IMR-90 (cell line): ENCODE results near the gene DSG3. TPM values are rescaled to one million over a fixed set of nuclear protein-coding genes. Genes with fewer than 3 reads are reported as not detected.

ENCODE experiments used
- ATAC-seq: fragments of 200-7000 bp; cut with Tn5 transposase; 2 replicates; pipeline ENCODE4 v1.9.1; 2020; ENCODE audit warnings: low read depth, mild to moderate bottlenecking, moderate library complexity
- BruUV-seq: library from RNA; stranded (reverse); fragments of 400-500 nt; replicated peaks from 2 replicates; lab custom pipeline; 2021; lab: Mats Ljungman, UMichigan
- CTCF ChIA-PET: fragments of 300-600 bp; formaldehyde crosslinking; extraction: SDS; loops from one replicate; lab custom pipeline; 2021; ENCODE audit warnings: antibody characterized with exemption; lab: Yijun Ruan, JAX
- POLR2A ChIA-PET: fragments of 300-600 bp; sonication (Branson Sonifier 250); formaldehyde crosslinking; loops from one replicate; lab custom pipeline; 2022; ENCODE audit warnings: antibody characterized with exemption; ENCODE audit not compliant: unreplicated experiment; lab: Charles Lee
- DNase-seq: peaks from one replicate; pipeline ENCODE4 v3.0.0; 2013
- H2AFZ ChIP-seq: replicated peaks from 2 replicates; pipeline ENCODE3; 2013; ENCODE audit warnings: low read length, mild to moderate bottlenecking; ENCODE audit not compliant: poor library complexity
- H2AK5ac ChIP-seq: 2 replicates; pipeline ENCODE4 v1.6.1; 2013; ENCODE audit warnings: low read depth, low read length, inconsistent platforms
- H2AK9ac ChIP-seq: replicated peaks from 2 replicates; pipeline ENCODE3; 2013; ENCODE audit warnings: mild to moderate bottlenecking, low read depth, low read length, moderate library complexity; ENCODE audit not compliant: poor library complexity
- H2BK120ac ChIP-seq: 2 replicates; pipeline ENCODE4 v1.6.1; 2013; ENCODE audit warnings: low read depth, low read length, inconsistent platforms
- H2BK15ac ChIP-seq: 3 replicates; pipeline ENCODE4 v1.6.1; 2013; ENCODE audit warnings: low read depth, low read length, inconsistent platforms
- H2BK20ac ChIP-seq: 2 replicates; pipeline ENCODE4 v1.6.1; 2013; ENCODE audit warnings: low read depth, mild to moderate bottlenecking, inconsistent platforms, low read length, moderate library complexity
- H2BK5ac ChIP-seq: 2 replicates; pipeline ENCODE4 v1.6.1; 2013; ENCODE audit warnings: mild to moderate bottlenecking, low read depth, low read length, inconsistent platforms; ENCODE audit not compliant: poor library complexity, severe bottlenecking
- H3K14ac ChIP-seq: replicated peaks from 2 replicates; pipeline ENCODE4 v1.6.1; 2013; ENCODE audit warnings: low read depth, low read length, inconsistent platforms
- H3K18ac ChIP-seq: 2 replicates; pipeline ENCODE4 v1.6.1; 2013; ENCODE audit warnings: low read depth, low read length, control low read depth
- H3K23ac ChIP-seq: 2 replicates; pipeline ENCODE4 v1.6.1; 2013; ENCODE audit warnings: low read depth, low read length, inconsistent platforms
- H3K27ac ChIP-seq: 2 replicates; pipeline ENCODE4 v1.5.1; 2013; ENCODE audit warnings: mild to moderate bottlenecking, control low read depth, low read length; ENCODE audit not compliant: insufficient read depth
- H3K27me3 ChIP-seq: 2 replicates; pipeline ENCODE4 v1.6.1; 2013; ENCODE audit warnings: low read length; ENCODE audit not compliant: control insufficient read depth, insufficient read depth
- H3K36me3 ChIP-seq: 2 replicates; pipeline ENCODE4 v1.6.1; 2013; ENCODE audit warnings: low read length, mixed read lengths; ENCODE audit not compliant: control insufficient read depth, insufficient read depth
- H3K4ac ChIP-seq: 2 replicates; pipeline ENCODE4 v1.6.1; 2013; ENCODE audit warnings: low read depth, low read length, inconsistent platforms
- H3K4me1 ChIP-seq: 2 replicates; pipeline ENCODE4 v1.6.1; 2013; ENCODE audit warnings: low read length, mixed read lengths; ENCODE audit not compliant: control insufficient read depth, insufficient read depth
- H3K4me2 ChIP-seq: 2 replicates; pipeline ENCODE4 v1.6.1; 2013; ENCODE audit warnings: low read depth, mild to moderate bottlenecking, control low read depth, low read length, moderate library complexity
- H3K4me3 ChIP-seq: 2 replicates; pipeline ENCODE4 v1.5.1; 2013; ENCODE audit warnings: low read depth, mild to moderate bottlenecking, control low read depth, low read length, moderate library complexity; ENCODE audit not compliant: insufficient read depth
- H3K56ac ChIP-seq: 2 replicates; pipeline ENCODE4 v1.6.1; 2013; ENCODE audit warnings: low read length, inconsistent platforms; ENCODE audit not compliant: insufficient read depth; ENCODE audit errors: extremely low read depth
- H3K79me1 ChIP-seq, 2 experiments: 2 replicates each; pipeline ENCODE4 v1.6.1; 2013; ENCODE audit warnings: low read length in 2 of 2, inconsistent platforms in 1 of 2, low read depth in 1 of 2
- H3K9ac ChIP-seq: 2 replicates; pipeline ENCODE4 v1.6.1; 2013; ENCODE audit warnings: low read depth, low read length, control low read depth
- H3K9me1 ChIP-seq: 2 replicates; pipeline ENCODE4 v1.6.1; 2013; ENCODE audit warnings: low read length, inconsistent platforms; ENCODE audit not compliant: insufficient read depth
- H3K9me3 ChIP-seq: 2 replicates; pipeline ENCODE4 v1.6.1; 2013; ENCODE audit warnings: low read length; ENCODE audit not compliant: control insufficient read depth, insufficient read depth
- H4K20me1 ChIP-seq: 2 replicates; pipeline ENCODE4 v1.6.1; 2013; ENCODE audit warnings: low read length, inconsistent platforms; ENCODE audit not compliant: insufficient read depth
- H4K5ac ChIP-seq: 2 replicates; pipeline ENCODE4 v1.6.1; 2013; ENCODE audit warnings: mild to moderate bottlenecking, low read depth, low read length, control low read depth
- H4K8ac ChIP-seq, 2 experiments: 2 replicates each; pipeline ENCODE4 v1.6.1; 2013; ENCODE audit warnings: low read depth in 2 of 2, low read length in 2 of 2, control low read depth in 1 of 2, inconsistent platforms in 1 of 2
- H4K91ac ChIP-seq: 2 replicates; pipeline ENCODE4 v1.6.1; 2013; ENCODE audit warnings: low read depth, low read length, inconsistent platforms; ENCODE audit not compliant: insufficient read depth
- CEBPB ChIP-seq: IDR thresholded peaks from 2 replicates; pipeline ENCODE4 v1.6.1; 2012; ENCODE audit warnings: low read depth, low read length, improper control_type of control experiment
- MXI1 ChIP-seq: IDR thresholded peaks from 2 replicates; pipeline ENCODE4 v1.6.1; 2012; ENCODE audit warnings: low read depth, mild to moderate bottlenecking, low read length, moderate library complexity, borderline replicate concordance
- WGBS, 2 experiments: methylation state at CpG; one replicate each; pipeline versions ENCODE4 v1.1.5 to v1.1.7; 2013; ENCODE audit warnings: missing lambda C conversion rate in 2 of 2; ENCODE audit not compliant: insufficient read length in 1 of 2; ENCODE audit errors: extremely low coverage in 2 of 2; 5-methylcytosine and 5-hydroxymethylcytosine counted together
- dilution Hi-C: fragments of 300-500 bp; cut with HindIII; formaldehyde crosslinking; loops from one replicate; pipeline ENCODE4 v1.14.3; 2018; ENCODE audit warnings: low sequenced_read_pairs; ENCODE audit not compliant: unreplicated experiment
- in situ Hi-C: fragments of 300-500 bp; cut with MboI; formaldehyde crosslinking; loops from 3 replicates; pipeline ENCODE4 v1.14.3; 2019; ENCODE audit warnings: low sequenced_read_pairs, inconsistent platforms, mixed read lengths
- intact Hi-C: fragments of 100-400 bp; cut with micrococcal nuclease; formaldehyde crosslinking; loops from 2 replicates; pipeline ENCODE4 v1.10.0; 2022
- polyA plus RNA-seq, 3 experiments: library from polyadenylated mRNA; depleted of rRNA; stranded (reverse); fragments of >200 nt; gene quantifications; 2 replicates each; pipeline ENCODE4 v1.2.3, GENCODE V29; 2012; ENCODE audit warnings: low replicate concordance in 1 of 3
- total RNA-seq: library from RNA; depleted of rRNA; stranded (reverse); fragments of >200 nt; gene quantifications from 2 replicates; pipeline ENCODE4 v1.2.3, GENCODE V29; 2012

DSG3 gene
- total and polyA plus RNA-seq, 2 of the 4 experiments (the other 2 are of a cell fraction) = not detected

- Histone ChIP-seq H4K91ac (no peak overlapping the region), H3K18ac (no peak overlapping the region), H3K9me1 (no peaks in the 10 kb centered on the region), H3K9me3 (no peaks in the 10 kb centered on the region), H3K23ac (no peak overlapping the region), H3K79me1 (no peaks in the 10 kb centered on the region), H3K36me3 (no peaks in the 10 kb centered on the region), H2AFZ (no peak overlapping the region), H4K5ac (no peak overlapping the region), H2BK120ac (no peak overlapping the region), H3K27me3 (no peaks in the 10 kb centered on the region), H4K20me1 (no peaks in the 10 kb centered on the region), H2BK20ac (no peak overlapping the region), H3K4me2 (no peak overlapping the region), H2BK15ac (no peak overlapping the region), H2AK9ac (no peak overlapping the region), H3K27ac (no peak overlapping the region), H3K9ac (no peak overlapping the region), H3K4me3 (no peak overlapping the region), H4K8ac (no peak overlapping the region), H2BK5ac (no peak overlapping the region), H2AK5ac (no peak overlapping the region), H3K4ac (no peak overlapping the region), H3K56ac (no peak overlapping the region), H3K4me1 (0 out of 2 replicates have a peak, but pooled peaks cover 2% of the 10 kb centered on the region), H3K14ac (no peak overlapping the region)
- DNase-seq = no peak
- in situ Hi-C loops = no loop called here
- POLR2A ChIA-PET = no interaction called here
- intact Hi-C loops = no loop called here
- BruUV-seq = no TSS peak
- no peak for TF ChIP-seq MXI1
- no peak for TF ChIP-seq CEBPB
- dilution Hi-C loops = no loop called here
- no peak for ATAC-seq
- CTCF ChIA-PET = no interaction called here
- no CpG with 5 or more reads among the region's 2 CpGs for WGBS, 2 experiments
Observed at GRCh38 chr18:31483396-31483795, 35.9 kb downstream of the DSG3 start.
